SK-N-DZ (cell line): ENCODE data around the gene ZMIZ1.

ENCODE experiments used
- DNase-seq: peaks from one replicate; pipeline ENCODE4 v3.0.0-alpha.2; 2015; ENCODE audit warnings: low spot score

The ZMIZ1 gene

GRCh38 chr10:79149662-79150443, 81.1 kb downstream of the ZMIZ1 start:
- no peak for DNase-seq

GRCh38 chr10:79150444-79150754, 81.6 kb downstream of the ZMIZ1 start:
- no peak for DNase-seq

GRCh38 chr10:79152423-79152817, 83.7 kb downstream of the ZMIZ1 start:
- DNase-seq: no peak

- DNase-seq: no peak
These were observed 85.0 kb downstream of the ZMIZ1 start for GRCh38 chr10:79153745-79154144.

- DNase-seq: no peak
These were observed 86.7 kb downstream of the ZMIZ1 start for GRCh38 chr10:79155301-79156081.

GRCh38 chr10:79156334-79157274, 87.8 kb downstream of the ZMIZ1 start:
- no peak for DNase-seq

GRCh38 chr10:79158004-79158340, 89.2 kb downstream of the ZMIZ1 start:
- no peak for DNase-seq

GRCh38 chr10:79158402-79159097, 89.8 kb downstream of the ZMIZ1 start:
- DNase-seq: peak; percentile 70

GRCh38 chr10:79159141-79159651, 90.4 kb downstream of the ZMIZ1 start:
- peak; percentile 52 for DNase-seq

GRCh38 chr10:79159785-79160184, 91.0 kb downstream of the ZMIZ1 start:
- DNase-seq: peak; percentile 81

GRCh38 chr10:79160191-79160590, 91.4 kb downstream of the ZMIZ1 start:
- DNase-seq: no peak

- no peak for DNase-seq
These were observed 92.8 kb downstream of the ZMIZ1 start for GRCh38 chr10:79161557-79161956.

GRCh38 chr10:79162022-79162421, 93.3 kb downstream of the ZMIZ1 start:
- DNase-seq: no peak

GRCh38 chr10:79162861-79163665, 94.3 kb downstream of the ZMIZ1 start:
- DNase-seq: no peak

GRCh38 chr10:79163666-79163975, 94.9 kb downstream of the ZMIZ1 start:
- no peak for DNase-seq

- no peak for DNase-seq
These were observed 95.3 kb downstream of the ZMIZ1 start for GRCh38 chr10:79164075-79164474.

- DNase-seq: no peak
These were observed 96.5 kb downstream of the ZMIZ1 start for GRCh38 chr10:79165070-79165778.

- no peak for DNase-seq
These were observed 97.6 kb downstream of the ZMIZ1 start for GRCh38 chr10:79166312-79166721.

GRCh38 chr10:79166741-79167140, 98.0 kb downstream of the ZMIZ1 start:
- DNase-seq: no peak

GRCh38 chr10:79167537-79167936, 98.8 kb downstream of the ZMIZ1 start:
- no peak for DNase-seq
